ENCODE measurements around the gene SEC16A.

The SEC16A gene

DNA sequence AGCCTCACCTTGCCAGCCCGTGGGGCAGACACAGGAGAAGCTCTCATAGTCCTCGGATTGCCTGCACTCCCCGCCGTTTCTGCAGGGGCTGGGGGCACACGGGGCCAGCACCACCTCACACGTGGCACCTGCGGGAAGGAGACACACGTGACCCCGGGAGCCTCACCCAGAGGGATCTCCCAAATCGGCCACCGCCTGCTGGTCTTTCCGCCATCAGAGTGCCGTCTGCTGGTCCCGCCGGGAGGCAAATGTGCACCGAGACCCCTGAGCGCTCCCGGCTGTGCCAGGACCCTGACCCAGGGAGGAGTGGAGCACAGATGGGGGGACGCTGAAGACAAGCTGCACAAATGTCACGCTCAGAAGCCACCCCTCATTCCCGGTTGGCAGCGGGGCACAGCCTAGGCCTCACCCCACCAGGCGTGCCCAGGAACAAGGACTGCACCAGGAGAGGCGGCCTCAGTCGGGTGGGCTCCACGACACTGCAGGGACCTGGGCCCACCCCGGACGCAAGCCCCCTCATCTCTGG, 28.4 kb upstream of the SEC16A start:
- no peak for DNase-seq
- H3K36me3 ChIP-seq (replicated peaks) = peaks cover 59% of the 10 kb centered on the region
- in situ Hi-C loops (cut with HindIII; ENCODE audit: low pct_ligation_motif_present, low sequenced_read_pairs) = no loop called here
- H3K4me3 ChIP-seq (ENCODE audit: low read depth, low read length) = no peak overlapping the region
- TF ChIP-seq, protein P1, sequence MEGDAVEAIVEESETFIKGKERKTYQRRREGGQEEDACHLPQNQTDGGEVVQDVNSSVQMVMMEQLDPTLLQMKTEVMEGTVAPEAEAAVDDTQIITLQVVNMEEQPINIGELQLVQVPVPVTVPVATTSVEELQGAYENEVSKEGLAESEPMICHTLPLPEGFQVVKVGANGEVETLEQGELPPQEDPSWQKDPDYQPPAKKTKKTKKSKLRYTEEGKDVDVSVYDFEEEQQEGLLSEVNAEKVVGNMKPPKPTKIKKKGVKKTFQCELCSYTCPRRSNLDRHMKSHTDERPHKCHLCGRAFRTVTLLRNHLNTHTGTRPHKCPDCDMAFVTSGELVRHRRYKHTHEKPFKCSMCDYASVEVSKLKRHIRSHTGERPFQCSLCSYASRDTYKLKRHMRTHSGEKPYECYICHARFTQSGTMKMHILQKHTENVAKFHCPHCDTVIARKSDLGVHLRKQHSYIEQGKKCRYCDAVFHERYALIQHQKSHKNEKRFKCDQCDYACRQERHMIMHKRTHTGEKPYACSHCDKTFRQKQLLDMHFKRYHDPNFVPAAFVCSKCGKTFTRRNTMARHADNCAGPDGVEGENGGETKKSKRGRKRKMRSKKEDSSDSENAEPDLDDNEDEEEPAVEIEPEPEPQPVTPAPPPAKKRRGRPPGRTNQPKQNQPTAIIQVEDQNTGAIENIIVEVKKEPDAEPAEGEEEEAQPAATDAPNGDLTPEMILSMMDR (IDR thresholded peaks at IDR 0.05; ENCODE audit: low read depth, low read length, missing control alignments) = no peak
- no peaks in the 10 kb centered on the region for H3K27me3 ChIP-seq (replicated peaks)
- H3K27ac ChIP-seq = no peak overlapping the region

- DNase-seq = no peak
- TF ChIP-seq, protein P1 (IDR thresholded peaks at IDR 0.05; ENCODE audit: low read depth, low read length, missing control alignments) = no peak
- H3K27me3 ChIP-seq (replicated peaks) = no peaks in the 10 kb centered on the region
- in situ Hi-C loops (cut with HindIII; ENCODE audit: low pct_ligation_motif_present, low sequenced_read_pairs) = no loop called here
- no peak overlapping the region for H3K27ac ChIP-seq
- peaks cover 59% of the 10 kb centered on the region for H3K36me3 ChIP-seq (replicated peaks)
- H3K4me3 ChIP-seq (ENCODE audit: low read depth, low read length) = no peak overlapping the region
Observed at GRCh38 chr9:136510561-136510960, 27.7 kb upstream of the SEC16A start.

- DNase-seq = no peak
Observed at GRCh38 chr9:136509549-136509948, 26.7 kb upstream of the SEC16A start.

GRCh38 chr9:136508729-136509500, 26.1 kb upstream of the SEC16A start:
- no peak overlapping the region for H3K27ac ChIP-seq
- in situ Hi-C loops (cut with HindIII; ENCODE audit: low pct_ligation_motif_present, low sequenced_read_pairs) = no loop called here
- H3K4me3 ChIP-seq (ENCODE audit: low read depth, low read length) = no peak overlapping the region
- H3K27me3 ChIP-seq (replicated peaks) = no peaks in the 10 kb centered on the region
- TF ChIP-seq, protein P1 (IDR thresholded peaks at IDR 0.05; ENCODE audit: low read depth, low read length, missing control alignments) = no peak
- DNase-seq = no peak
- H3K36me3 ChIP-seq (replicated peaks) = peaks cover 56% of the 10 kb centered on the region

More at GRCh38 chr9:136509549-136509948, 26.7 kb upstream of the SEC16A start:
- TF ChIP-seq, protein P1 (IDR thresholded peaks at IDR 0.05; ENCODE audit: low read depth, low read length, missing control alignments) = no peak
- Histone ChIP-seq H3K27ac (no peak overlapping the region), H3K36me3 (replicated peaks) (peaks cover 61% of the 10 kb centered on the region), H3K4me3 (ENCODE audit: low read depth, low read length) (no peak overlapping the region), H3K27me3 (replicated peaks) (no peaks in the 10 kb centered on the region)
- in situ Hi-C loops (cut with HindIII; ENCODE audit: low pct_ligation_motif_present, low sequenced_read_pairs) = no loop called here

- Histone ChIP-seq H3K36me3 (replicated peaks) (peaks cover 54% of the 10 kb centered on the region), H3K4me3 (ENCODE audit: low read depth, low read length) (no peak overlapping the region), H3K27ac (no peak overlapping the region), H3K27me3 (replicated peaks) (no peaks in the 10 kb centered on the region)
- TF ChIP-seq, protein P1 (IDR thresholded peaks at IDR 0.05; ENCODE audit: low read depth, low read length, missing control alignments) = no peak
- no peak for DNase-seq
- in situ Hi-C loops (cut with HindIII; ENCODE audit: low pct_ligation_motif_present, low sequenced_read_pairs) = no loop called here
Observed at GRCh38 chr9:136507992-136508375, 25.1 kb upstream of the SEC16A start.

All from brain microvascular endothelial cell (primary cell).